GM23248 (cell line): ENCODE results near the gene PDGFC. TPM values are rescaled to one million over a fixed set of nuclear protein-coding genes. Genes with fewer than 3 reads are reported as not detected.

Source experiments
- DNase-seq: peaks from one replicate; pipeline ENCODE4 v3.0.0-alpha.2; 2015
- H2AFZ ChIP-seq: fragments of 200-600 bp; sonication (generic); 2 replicates; pipeline ENCODE4 v1.6.1; 2016; ENCODE audit warnings: antibody characterized with exemption
- H3F3A ChIP-seq: fragments of 200-600 bp; sonication (generic); 2 replicates; pipeline ENCODE4 v1.6.1; 2016; ENCODE audit warnings: mild to moderate bottlenecking, antibody characterized with exemption, mixed run types; ENCODE audit not compliant: insufficient read depth
- H3K27ac ChIP-seq: fragments of 200-600 bp; sonication (generic); 2 replicates; pipeline ENCODE4 v1.5.1; 2016; ENCODE audit warnings: mild to moderate bottlenecking
- H3K27me3 ChIP-seq: fragments of 200-600 bp; sonication (generic); replicated peaks from 2 replicates; pipeline ENCODE4 v1.6.1; 2016; ENCODE audit warnings: mild to moderate bottlenecking; ENCODE audit not compliant: insufficient read depth
- H3K36me3 ChIP-seq: fragments of 200-600 bp; sonication (generic); 2 replicates; pipeline ENCODE4 v1.6.1; 2016; ENCODE audit warnings: low read depth, mild to moderate bottlenecking
- H3K4me1 ChIP-seq: fragments of 200-600 bp; sonication (generic); 2 replicates; pipeline ENCODE4 v1.6.1; 2016; ENCODE audit warnings: mild to moderate bottlenecking; ENCODE audit not compliant: insufficient read depth
- H3K4me2 ChIP-seq: fragments of 200-600 bp; sonication (generic); one replicate; pipeline ENCODE4 v1.6.1; 2016; ENCODE audit warnings: mild to moderate bottlenecking; ENCODE audit not compliant: unreplicated experiment
- H3K4me3 ChIP-seq: fragments of 200-600 bp; sonication (generic); 2 replicates; pipeline ENCODE4 v1.5.1; 2016; ENCODE audit warnings: mild to moderate bottlenecking
- H3K79me2 ChIP-seq: fragments of 200-600 bp; sonication (generic); 2 replicates; pipeline ENCODE4 v1.6.1; 2016; ENCODE audit warnings: mild to moderate bottlenecking; ENCODE audit not compliant: insufficient read depth
- H3K9ac ChIP-seq: fragments of 200-600 bp; sonication (generic); 2 replicates; pipeline ENCODE4 v1.6.1; 2016; ENCODE audit warnings: mild to moderate bottlenecking
- H3K9me2 ChIP-seq: fragments of 200-600 bp; sonication (generic); 2 replicates; pipeline ENCODE4 v1.6.1; 2016; ENCODE audit warnings: mixed run types, mild to moderate bottlenecking, moderate library complexity; ENCODE audit not compliant: insufficient read depth
- H3K9me3 ChIP-seq: fragments of 200-600 bp; sonication (generic); one replicate; pipeline ENCODE4 v1.6.1; 2017; ENCODE audit warnings: low read depth
- H4K20me1 ChIP-seq: fragments of 200-600 bp; sonication (generic); 2 replicates; pipeline ENCODE4 v1.6.0; 2016; ENCODE audit not compliant: insufficient read depth
- EZH2 ChIP-seq: fragments of 200-600 bp; sonication (generic); IDR thresholded peaks from 2 replicates; pipeline ENCODE4 v1.6.1; 2018; ENCODE audit warnings: antibody characterized with exemption, mild to moderate bottlenecking; ENCODE audit not compliant: insufficient read depth, poor library complexity, severe bottlenecking
- EZH2phosphoT487 ChIP-seq: fragments of 200-600 bp; sonication (generic); IDR thresholded peaks from 2 replicates; pipeline ENCODE4 v1.6.1; 2018; ENCODE audit warnings: antibody characterized with exemption, moderate library complexity, mild to moderate bottlenecking, low read depth; ENCODE audit not compliant: insufficient read depth
- WGBS, 2 experiments: methylation state at CpG; one replicate each; pipeline ENCODE4 v1.1.6; 2015 to 2017; ENCODE audit warnings: low lambda C conversion rate in 2 of 2, low coverage in 1 of 2; ENCODE audit errors: missing lambda C conversion rate in 2 of 2; 5-methylcytosine and 5-hydroxymethylcytosine counted together
- in situ Hi-C: fragments of 300-500 bp; cut with MboI; formaldehyde crosslinking; loops from 2 replicates; pipeline ENCODE4 v1.15.0; 2020
- polyA plus RNA-seq: library from polyadenylated mRNA; unstranded; fragments of >200 nt; fragmentation: Nextera tagmentation; extraction: Ambion mirVana; gene quantifications from 2 replicates; pipeline ENCODE4 v1.2.1, GENCODE V29; 2016
- total RNA-seq: library from RNA; depleted of rRNA; stranded (reverse); fragments of >200 nt; shearing (Covaris generic); gene quantifications from 2 replicates; pipeline ENCODE4 v1.2.3, GENCODE V29; 2014; rRNA removed

The PDGFC gene, protein sequence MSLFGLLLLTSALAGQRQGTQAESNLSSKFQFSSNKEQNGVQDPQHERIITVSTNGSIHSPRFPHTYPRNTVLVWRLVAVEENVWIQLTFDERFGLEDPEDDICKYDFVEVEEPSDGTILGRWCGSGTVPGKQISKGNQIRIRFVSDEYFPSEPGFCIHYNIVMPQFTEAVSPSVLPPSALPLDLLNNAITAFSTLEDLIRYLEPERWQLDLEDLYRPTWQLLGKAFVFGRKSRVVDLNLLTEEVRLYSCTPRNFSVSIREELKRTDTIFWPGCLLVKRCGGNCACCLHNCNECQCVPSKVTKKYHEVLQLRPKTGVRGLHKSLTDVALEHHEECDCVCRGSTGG
- total RNA-seq (64.4 and 84.0 TPM in 2 replicates), polyA plus RNA-seq (26.5 and 29.0 TPM in 2 replicates)

DNA sequence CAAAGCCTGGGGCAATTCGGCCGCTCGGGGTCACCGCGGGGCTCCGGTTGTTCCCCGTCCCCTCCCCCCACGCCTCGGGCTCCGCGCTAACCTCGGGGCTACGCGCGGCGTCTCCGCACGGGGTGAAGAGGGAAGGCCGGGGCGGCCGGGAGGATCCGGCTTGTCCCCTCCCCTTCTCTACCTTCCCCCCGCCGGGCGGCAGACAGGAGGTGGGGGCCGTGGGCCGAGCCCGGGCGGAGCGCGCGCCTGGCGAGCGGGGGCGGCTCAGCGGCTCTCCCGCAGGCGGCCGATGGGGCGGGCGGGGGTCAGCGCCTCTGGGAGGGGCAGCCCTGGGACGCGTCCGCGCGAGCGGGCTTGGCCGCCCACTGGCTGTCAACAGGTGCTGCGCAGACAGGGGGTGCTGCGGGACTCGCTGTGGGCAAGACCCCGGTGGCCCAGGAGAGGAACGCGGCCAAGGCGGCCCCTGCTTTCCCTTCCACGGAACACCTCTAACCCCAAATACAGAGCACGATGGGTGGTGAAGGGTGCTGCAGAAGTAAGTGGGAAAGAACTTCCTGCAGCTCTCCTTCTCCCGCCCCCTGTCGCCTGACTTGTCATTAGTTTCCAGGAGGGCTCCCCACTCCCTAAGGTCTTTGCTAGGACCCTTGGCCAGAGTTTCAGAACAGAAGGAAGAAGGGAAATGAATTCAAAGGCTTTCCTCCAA lies at the start of gene PDGFC:
Gene PDGFC (minus strand): TSS at position 124 of the 703 bp plus-strand sequence. CDS start 896 bp downstream, outside the sequence.
- WGBS, 2 experiments = 1 to 2% methylated on average over 34 to 43 of the region's 60 CpGs
- H3K9me3 ChIP-seq = no peaks in the 10 kb centered on the region
- H3K27ac ChIP-seq = peak within 1 kb of the TSS; percentile 28
- H3K4me1 ChIP-seq = peaks cover 40% of the 10 kb centered on the region
- H3K36me3 ChIP-seq = no peaks in the 10 kb centered on the region
- peak within 1 kb of the TSS; percentile 90 for H3K4me3 ChIP-seq
- H2AFZ ChIP-seq = peak within 1 kb of the TSS; percentile 76
- H3K9me2 ChIP-seq = no peaks in the 10 kb centered on the region
- no peak for TF ChIP-seq EZH2phosphoT487
- no peak for TF ChIP-seq EZH2
- H3K27me3 ChIP-seq = no peaks in the 10 kb centered on the region
- no peaks in the 10 kb centered on the region for H4K20me1 ChIP-seq
- H3F3A ChIP-seq = peaks cover 39% of the 10 kb centered on the region
- peaks cover 40% of the 10 kb centered on the region for H3K79me2 ChIP-seq
- in situ Hi-C loops = loop anchor here (25.0 kb wide), 2 partner anchors 285 to 1010 kb away; partner anchors contain the start of gene CTSO
- DNase-seq = peak; percentile 79
- H3K9ac ChIP-seq = peak within 1 kb of the TSS; percentile 80
- peak within 1 kb of the TSS; percentile 98 for H3K4me2 ChIP-seq

DNA sequence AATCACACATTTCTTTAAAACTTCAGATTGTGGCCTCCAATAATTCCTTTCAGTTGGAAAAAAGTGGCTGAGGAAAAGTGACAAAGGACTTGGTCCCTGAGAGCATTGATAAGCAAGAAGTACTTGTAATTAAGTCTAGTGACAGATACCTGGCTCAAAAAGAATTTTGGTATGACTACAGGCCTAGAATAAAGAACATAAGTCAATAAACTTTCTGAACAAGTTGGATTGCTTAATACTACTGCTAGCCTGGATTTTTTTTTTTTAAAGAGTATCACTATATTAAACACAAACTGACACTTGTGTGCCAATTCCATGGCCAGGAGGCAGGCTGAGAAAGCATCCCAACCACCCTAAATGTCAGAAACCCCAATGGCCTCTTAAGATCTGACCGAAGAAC lies 49.3 kb upstream of the PDGFC start:
- WGBS, 2 experiments = 52 to 63% methylated on average over 1 of the region's 1 CpG
- Histone ChIP-seq H2AFZ (no peak overlapping the region), H3K9me3 (no peaks in the 10 kb centered on the region), H3K4me1 (no peaks in the 10 kb centered on the region), H3K36me3 (no peaks in the 10 kb centered on the region), H3K27me3 (no peaks in the 10 kb centered on the region), H3K9ac (no peak overlapping the region), H4K20me1 (no peaks in the 10 kb centered on the region), H3F3A (no peaks in the 10 kb centered on the region), H3K27ac (no peak overlapping the region), H3K79me2 (no peaks in the 10 kb centered on the region), H3K4me2 (no peak overlapping the region), H3K4me3 (no peak overlapping the region), H3K9me2 (no peaks in the 10 kb centered on the region)
- DNase-seq = no peak
- no peak for TF ChIP-seq EZH2
- no peak for TF ChIP-seq EZH2phosphoT487
- in situ Hi-C loops = no loop called here

DNA sequence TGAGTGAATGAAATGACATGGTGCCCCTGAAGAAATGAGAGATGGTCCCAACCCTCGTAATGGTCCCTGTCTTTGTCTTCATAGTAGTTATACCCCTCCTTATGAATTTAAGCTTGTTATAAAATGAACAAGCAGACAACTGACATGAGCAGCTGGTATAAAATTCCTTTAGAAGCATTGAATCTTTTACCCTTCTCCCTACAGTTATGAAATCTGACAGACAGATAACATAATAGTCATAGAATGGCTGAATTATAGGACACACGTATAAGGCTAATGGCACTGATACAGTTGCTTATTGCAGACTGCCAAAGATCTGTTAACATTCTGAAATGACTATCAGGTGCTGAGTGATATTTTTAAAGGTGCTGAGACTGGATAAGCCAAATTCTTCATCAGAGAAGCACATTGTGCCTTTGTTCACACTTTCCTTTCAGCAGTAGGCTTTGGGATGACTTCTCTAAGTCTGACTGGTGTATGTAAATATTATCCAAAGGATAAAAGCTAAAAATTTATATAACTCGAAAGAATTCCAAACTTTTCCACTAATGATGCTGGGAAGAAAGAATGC lies 47.4 kb upstream of the PDGFC start:
- 77 to 79% methylated on average over 3 of the region's 3 CpGs for WGBS, 2 experiments
- H3K9me3 ChIP-seq = no peaks in the 10 kb centered on the region
- peaks cover 11% of the 10 kb centered on the region for H3K4me1 ChIP-seq
- no peak overlapping the region for H3K4me2 ChIP-seq
- H3K9ac ChIP-seq = no peak overlapping the region
- H3K27ac ChIP-seq = no peak overlapping the region
- H3K36me3 ChIP-seq = no peaks in the 10 kb centered on the region
- no peaks in the 10 kb centered on the region for H3K27me3 ChIP-seq
- TF ChIP-seq EZH2phosphoT487 (no peak), EZH2 (no peak)
- no peaks in the 10 kb centered on the region for H4K20me1 ChIP-seq
- peaks cover 10% of the 10 kb centered on the region; the same call in 1 of the 2 replicates for H3F3A ChIP-seq
- in situ Hi-C loops = no loop called here
- H3K4me3 ChIP-seq = no peak overlapping the region
- H3K9me2 ChIP-seq = no peaks in the 10 kb centered on the region
- H3K79me2 ChIP-seq = no peaks in the 10 kb centered on the region
- DNase-seq = no peak
- H2AFZ ChIP-seq = no peak overlapping the region
